NCI-H774 (cell line): ENCODE data around the gene AGGF1.
A peak's percentile ranks its signal among the peaks of the same experiment; 100 is the strongest.
"Not testable (repeated sequence)": the region's sequence is repeated elsewhere in the genome, so short reads cannot be mapped to it uniquely, and the experiment has no call there.

ENCODE experiments used
- DNase-seq: peaks from one replicate; lab custom pipeline; 2025; lab: John Stamatoyannopoulos, UW

Gene AGGF1

GRCh38 chr5:77028631-77029375 lies 1.4 kb upstream of the AGGF1 start:
- no peak for DNase-seq

GRCh38 chr5:77029376-77029885 lies 773 bp upstream of the AGGF1 start:
- no peak for DNase-seq

- DNase-seq = no peak
Observed at GRCh38 chr5:77031891-77032290, 1.7 kb downstream of the AGGF1 start.

GRCh38 chr5:77032635-77033034 lies 2.4 kb downstream of the AGGF1 start:
- DNase-seq = no peak

GRCh38 chr5:77033338-77033737 lies 3.1 kb downstream of the AGGF1 start:
- DNase-seq = no peak

GRCh38 chr5:77035950-77036349 lies 5.7 kb downstream of the AGGF1 start:
- no peak for DNase-seq

GRCh38 chr5:77046416-77047073 lies 16.3 kb downstream of the AGGF1 start:
- no peak for DNase-seq

- DNase-seq = no peak
Observed at GRCh38 chr5:77064040-77064439, 33.8 kb downstream of the AGGF1 start.

GRCh38 chr5:77065256-77065655 lies 35.1 kb downstream of the AGGF1 start:
- no peak for DNase-seq

- no peak for DNase-seq
Observed at GRCh38 chr5:77066184-77066583, 36.0 kb downstream of the AGGF1 start.

GRCh38 chr5:77066823-77067442 lies 36.7 kb downstream of the AGGF1 start:
- no peak for DNase-seq

GRCh38 chr5:77073667-77074066 lies 43.5 kb downstream of the AGGF1 start:
- no peak for DNase-seq

GRCh38 chr5:77074745-77075144 lies 44.5 kb downstream of the AGGF1 start:
- DNase-seq = no peak

GRCh38 chr5:77076961-77077828 lies 47.0 kb downstream of the AGGF1 start:
- DNase-seq = peak; percentile 69

GRCh38 chr5:77077829-77078176 lies 47.6 kb downstream of the AGGF1 start:
- no peak for DNase-seq

- not testable (repeated sequence) for DNase-seq
Observed at GRCh38 chr5:77080479-77080878, 50.3 kb downstream of the AGGF1 start.

- peak; percentile 1 for DNase-seq
Observed at GRCh38 chr5:77080905-77081304, 50.7 kb downstream of the AGGF1 start.

GRCh38 chr5:77082280-77082679 lies 52.1 kb downstream of the AGGF1 start:
- DNase-seq = no peak

- DNase-seq = no peak
Observed at GRCh38 chr5:77083088-77083487, 52.9 kb downstream of the AGGF1 start.

- DNase-seq = no peak
Observed at GRCh38 chr5:77086368-77086688, 56.1 kb downstream of the AGGF1 start.

GRCh38 chr5:77086689-77087483 lies 56.7 kb downstream of the AGGF1 start, which contains the start of gene ZBED3:
ZBED3 (minus strand) TSS chr5:77087285; CDS start chr5:77077878, 9,407 bp downstream.
- peak; percentile 52 for DNase-seq
